GM23338 (cell line): ENCODE measurements around the gene UGT2A1.

Experiments
- CTCF ChIP-seq, 2 experiments: fragments of 200-600 bp in 1 of 2; sonication (generic) in 1 of 2; conservative IDR thresholded peaks; 2 replicates each; pipeline versions ENCODE4 v1.5.1 to v1.6.1; 2016 to 2017; ENCODE audit warnings: antibody characterized with exemption in 2 of 2, low read depth in 2 of 2, mild to moderate bottlenecking in 2 of 2, moderate library complexity in 1 of 2
- EZH2 ChIP-seq: fragments of 200-600 bp; sonication (generic); IDR thresholded peaks from one replicate; pipeline ENCODE4 v1.8.0; 2017; ENCODE audit warnings: antibody characterized with exemption, mild to moderate bottlenecking, low read depth; ENCODE audit not compliant: unreplicated experiment
- EZH2phosphoT487 ChIP-seq: fragments of 200-600 bp; sonication (generic); IDR thresholded peaks from one replicate; pipeline ENCODE4 v1.8.1; 2018; ENCODE audit warnings: antibody characterized with exemption; ENCODE audit not compliant: unreplicated experiment
- POLR2AphosphoS5 ChIP-seq: IDR thresholded peaks from 2 replicates; pipeline ENCODE4 v1.6.1; 2016; ENCODE audit warnings: antibody characterized with exemption, low read depth
- ZNF331 ChIP-seq: fragments of 250-450 bp; sonication (Bioruptor Pico); IDR thresholded peaks from 2 replicates; pipeline ENCODE4 v1.5.0; 2020; ENCODE audit warnings: low read depth, mild to moderate bottlenecking, moderate library complexity

GRCh38 chr4:69689599-69689998 is 36.6 kb upstream of the UGT2A1 start:
- peak; percentile 56 to 68 for TF ChIP-seq CTCF (conservative IDR thresholded peaks at IDR 0.05; ENCODE audit: low read depth in 2 of 2)
- no peak for TF ChIP-seq POLR2AphosphoS5
- no peak for TF ChIP-seq EZH2phosphoT487
- TF ChIP-seq EZH2, result no peak
- TF ChIP-seq ZNF331 (CRISPR knock-in tag), result no peak
